Mesenteric fat pad (tissue), 1 donor: ENCODE measurements around the gene PRKAG2. TPM values are rescaled to one million over a fixed set of nuclear protein-coding genes. Genes with fewer than 3 reads are reported as not detected.

Source experiments
- DNase-seq: peaks from one replicate; pipeline ENCODE4 v3.0.0-alpha.2; 2020; ENCODE audit warnings: low spot score
- total RNA-seq: library from RNA; stranded (reverse); fragmentation: NEBNext Ultra II Directional; extraction: Animal tissue kit (Norgen Biotek cat#: 25700); gene quantifications from one replicate; pipeline ENCODE4 v1.2.1, GENCODE V29; 2021
- donor health status: DM: yes; HTN: yes; CAD: no.

Gene PRKAG2
- total RNA-seq, 1 donor from 2014 or later = 61.2 TPM

- DNase-seq = no peak
Measured at GRCh38 chr7:151717918-151718317, 159.0 kb downstream of the PRKAG2 start.

- DNase-seq = no peak
Measured at GRCh38 chr7:151717415-151717814, 159.5 kb downstream of the PRKAG2 start.

- no peak for DNase-seq
Measured at GRCh38 chr7:151716323-151716722, 160.6 kb downstream of the PRKAG2 start.

GRCh38 chr7:151715666-151716315, 161.1 kb downstream of the PRKAG2 start:
- no peak for DNase-seq

- no peak for DNase-seq
Measured at GRCh38 chr7:151714201-151714600, 162.7 kb downstream of the PRKAG2 start.

- no peak for DNase-seq
Measured at GRCh38 chr7:151712810-151713125, 164.1 kb downstream of the PRKAG2 start.

GRCh38 chr7:151711906-151712809, 164.8 kb downstream of the PRKAG2 start:
- no peak for DNase-seq

GRCh38 chr7:151711435-151711872, 165.5 kb downstream of the PRKAG2 start:
- DNase-seq = no peak

- DNase-seq = no peak
Measured at GRCh38 chr7:151710646-151711434, 166.1 kb downstream of the PRKAG2 start.

GRCh38 chr7:151710121-151710640, 166.7 kb downstream of the PRKAG2 start:
- DNase-seq = no peak

GRCh38 chr7:151709141-151710038, 167.5 kb downstream of the PRKAG2 start:
- DNase-seq = no peak

- DNase-seq = no peak
Measured at GRCh38 chr7:151708610-151709009, 168.3 kb downstream of the PRKAG2 start.

- DNase-seq = no peak
Measured at GRCh38 chr7:151707757-151708156, 169.2 kb downstream of the PRKAG2 start.

- no peak for DNase-seq
Measured at GRCh38 chr7:151707105-151707469, 169.8 kb downstream of the PRKAG2 start.

GRCh38 chr7:151706277-151707104, 170.4 kb downstream of the PRKAG2 start:
- no peak for DNase-seq

GRCh38 chr7:151705636-151706276, 171.2 kb downstream of the PRKAG2 start:
- no peak for DNase-seq

- no peak for DNase-seq
Measured at GRCh38 chr7:151704960-151705635, 171.8 kb downstream of the PRKAG2 start.

- DNase-seq = no peak
Measured at GRCh38 chr7:151704299-151704959, 172.5 kb downstream of the PRKAG2 start.
